GM12878 (cell line): ENCODE data around the gene REPIN1. TPM values are rescaled to one million over a fixed set of nuclear protein-coding genes. Genes with fewer than 3 reads are reported as not detected.

ENCODE experiments used
- ATAC-seq: fragments of 200-7000 bp; cut with Tn5 transposase; 3 replicates; pipeline ENCODE4 v1.9.1; 2020; ENCODE audit warnings: mild to moderate bottlenecking, moderate library complexity
- BruUV-seq: library from RNA; stranded (reverse); fragments of 400-500 nt; replicated peaks from 2 replicates; lab custom pipeline; 2021; lab: Mats Ljungman, UMichigan
- CTCF ChIA-PET: fragments of 300-600 bp; sonication (Branson Sonifier 250); formaldehyde crosslinking; extraction: SDS; loops from one replicate; lab custom pipeline; 2021; ENCODE audit warnings: inconsistent platforms; lab: Yijun Ruan, JAX
- POLR2A ChIA-PET: fragments of 350-600 bp; formaldehyde crosslinking; extraction: SDS; loops from one replicate; lab custom pipeline; 2021; ENCODE audit warnings: inconsistent platforms; lab: Charles Lee
- RAD21 ChIA-PET: fragments of 300-600 bp; sonication (Branson Sonifier 250); formaldehyde crosslinking; loops from one replicate; lab custom pipeline; 2023; ENCODE audit warnings: antibody characterized with exemption; ENCODE audit not compliant: unreplicated experiment; lab: Charles Lee
- SMC1A ChIA-PET: fragments of 300-600 bp; sonication (Branson Sonifier 250); formaldehyde crosslinking; loops from one replicate; lab custom pipeline; 2023; ENCODE audit not compliant: unreplicated experiment, uncharacterized antibody; lab: Charles Lee
- DNase-seq: peaks from one replicate; pipeline ENCODE4 v3.0.0-alpha.2; 2011; ENCODE audit warnings: low read depth, low spot score
- FAIRE-seq: peaks from 3 replicates; lab custom pipeline; 2011; peaks lifted over from hg19 to GRCh38; lab: Jason Lieb, UNC
- H2AFZ ChIP-seq: 2 replicates; pipeline ENCODE4 v1.6.0; 2011; ENCODE audit warnings: low read depth, low read length, control low read depth; ENCODE audit not compliant: control insufficient read depth
- H3K27ac ChIP-seq: 2 replicates; pipeline ENCODE4 v1.5.1; 2011; ENCODE audit warnings: control low read depth; ENCODE audit not compliant: control insufficient read depth, insufficient read depth
- H3K27me3 ChIP-seq, 2 experiments: replicated peaks in 1 of 2; 2 replicates each; pipeline versions ENCODE4 v1.6.0 to v1.6.1; 2011; ENCODE audit warnings: low read length in 1 of 2; ENCODE audit not compliant: control insufficient read depth in 2 of 2, insufficient read depth in 2 of 2
- H3K36me3 ChIP-seq, 2 experiments: 2 replicates each; pipeline ENCODE4 v1.5.1; 2011; ENCODE audit warnings: low read length in 1 of 2; ENCODE audit not compliant: control insufficient read depth in 2 of 2, insufficient read depth in 2 of 2
- H3K4me1 ChIP-seq: 2 replicates; pipeline ENCODE4 v1.6.1; 2011; ENCODE audit warnings: mild to moderate bottlenecking, low read length, moderate library complexity, mixed read lengths; ENCODE audit not compliant: control insufficient read depth, insufficient read depth
- H3K4me2 ChIP-seq: 2 replicates; pipeline ENCODE4 v1.6.0; 2011; ENCODE audit warnings: control low read depth; ENCODE audit not compliant: control insufficient read depth, insufficient read depth
- H3K4me3 ChIP-seq: fragments of 200-600 bp; sonication (generic); 2 replicates; pipeline ENCODE4 v1.5.1; 2016
- H3K79me2 ChIP-seq: 2 replicates; pipeline ENCODE4 v1.6.0; 2011; ENCODE audit warnings: low read length; ENCODE audit not compliant: control insufficient read depth, insufficient read depth
- H3K9ac ChIP-seq: 2 replicates; pipeline ENCODE4 v1.8.0; 2011; ENCODE audit warnings: low read length, control low read depth, mixed read lengths; ENCODE audit not compliant: control insufficient read depth, insufficient read depth
- H3K9me3 ChIP-seq: replicated peaks from 3 replicates; pipeline ENCODE4 v1.5.1; 2011; ENCODE audit warnings: mild to moderate bottlenecking, low read length; ENCODE audit not compliant: control insufficient read depth, insufficient read depth
- H4K20me1 ChIP-seq: 2 replicates; pipeline ENCODE4 v1.6.0; 2011; ENCODE audit not compliant: control insufficient read depth, insufficient read depth
- ASH2L ChIP-seq: fragments of 300-600, 200-600 bp; sonication (generic); IDR thresholded peaks from 2 replicates; pipeline ENCODE4 v1.6.1; 2017; ENCODE audit warnings: low read depth, mild to moderate bottlenecking, borderline replicate concordance
- BCL11A ChIP-seq: IDR thresholded peaks from 2 replicates; pipeline ENCODE4 v1.6.1; 2011; ENCODE audit warnings: low read depth, low read length
- BMI1 ChIP-seq: fragments of 450-650 bp; IDR thresholded peaks from 2 replicates; pipeline ENCODE4 v1.6.1; 2016; ENCODE audit warnings: mild to moderate bottlenecking, moderate library complexity, borderline replicate concordance
- ELK1 ChIP-seq: IDR thresholded peaks from 2 replicates; pipeline ENCODE4 v1.6.1; 2012; ENCODE audit warnings: low read depth, low read length, improper control_type of control experiment
- GATAD2B ChIP-seq: fragments of 450-650 bp; conservative IDR thresholded peaks from 2 replicates; pipeline ENCODE4 v1.6.1; 2017; ENCODE audit warnings: low read depth, mild to moderate bottlenecking, moderate library complexity
- HCFC1 ChIP-seq: fragments of 150-350 bp; IDR thresholded peaks from 2 replicates; pipeline ENCODE4 v1.6.1; 2014; ENCODE audit warnings: low read length
- IRF5 ChIP-seq: fragments of 450-650 bp; IDR thresholded peaks from 2 replicates; pipeline ENCODE4 v1.6.1; 2017; ENCODE audit warnings: borderline replicate concordance
- SIN3A ChIP-seq: IDR thresholded peaks from 2 replicates; pipeline ENCODE4 v1.6.1; 2012; ENCODE audit warnings: low read depth, low read length, improper control_type of control experiment
- TCF7 ChIP-seq: IDR thresholded peaks from 2 replicates; pipeline ENCODE4 v1.6.1; 2014; ENCODE audit warnings: antibody characterized with exemption, borderline replicate concordance
- whole genome bisulfite sequencing: methylation state at CpG from one replicate; pipeline ENCODE4 v1.1.6; 2016; ENCODE audit warnings: low lambda C conversion rate; ENCODE audit not compliant: insufficient replicate concordance, insufficient coverage; ENCODE audit errors: missing lambda C conversion rate; 5-methylcytosine and 5-hydroxymethylcytosine counted together
- in situ Hi-C: fragments of 300-500 bp; cut with MboI; formaldehyde crosslinking; loops from 9 replicates; pipeline ENCODE4 v1.14.3; 2018; ENCODE audit warnings: mixed read lengths
- intact Hi-C: fragments of 100-400 bp; cut with micrococcal nuclease; formaldehyde crosslinking; loops from one replicate; pipeline ENCODE4 v1.14.2; 2022; ENCODE audit not compliant: unreplicated experiment
- polyA plus RNA-seq, 11 experiments: library from polyadenylated mRNA; depleted of rRNA in 4 of 11; unstranded in 6 of 11; stranded (reverse) in 5 of 11; fragments of >200 nt; fragmentation: Nextera tagmentation in 4 of 11; fragmentation: Illumina TruSeq in 1 of 11; extraction: Ambion mirVana in 4 of 11; extraction: Trizol in 1 of 11; gene quantifications; 1 replicate in 1 of 11; 2 replicates in 10 of 11; pipeline versions ENCODE4 v1.2.1 to v1.2.3, GENCODE V29; 2011 to 2016; ENCODE audit warnings: inconsistent platforms in 2 of 11, missing spikeins in 2 of 11, low read depth in 1 of 11
- total RNA-seq, 4 experiments: library from RNA; depleted of rRNA in 3 of 4; stranded (reverse); fragments of >200 nt in 3 of 4; fragmentation: Illumina TruSeq in 1 of 4; extraction: Trizol in 1 of 4; gene quantifications; 2 replicates each; pipeline versions ENCODE4 v1.2.1 to v1.2.3, GENCODE V29; 2013 to 2021

The REPIN1 gene
- total and polyA plus RNA-seq, 10 of the 15 experiments (the other 5 are each of a cell fraction or from before 2014, with no cell fraction given), result 5.1 to 172 (median 76.9) TPM

GRCh38 chr7:150411606-150412005 lies 43.0 kb downstream of the REPIN1 start:
- FAIRE-seq (no peak), DNase-seq (no peak), ATAC-seq (no peak)
- no peaks in the 10 kb centered on the region for H3K79me2 ChIP-seq
- TF ChIP-seq ASH2L (no peak), GATAD2B (no peak), HCFC1 (no peak), BMI1 (no peak), ELK1 (no peak), SIN3A (no peak), TCF7 (no peak), BCL11A (no peak), IRF5 (no peak)
- H3K4me1 ChIP-seq, result peaks cover 20% of the 10 kb centered on the region
- RAD21 ChIA-PET, result no interaction called here
- CTCF ChIA-PET, result interaction anchor here (0.6 to 1.1 kb wide), 2 partner anchors 55 to 1062 kb away, joined by 3 read pairs; no protein-coding TSS in a partner anchor
- in situ Hi-C loops (loop anchor here (5.0 to 25.0 kb wide), 2 partner anchors 49 to 349 kb away; no protein-coding TSS in a partner anchor), intact Hi-C loops (no loop called here)
- no peaks in the 10 kb centered on the region for H3K27me3 ChIP-seq
- POLR2A ChIA-PET, result interaction anchor here (0.6 kb wide), 1 partner anchor 12 kb away, joined by 3 read pairs; no protein-coding TSS in a partner anchor
- H2AFZ ChIP-seq, result no peak overlapping the region
- H3K9ac ChIP-seq, result no peak overlapping the region
- peaks cover 0 to 2% of the 10 kb centered on the region in 2 experiments; a peak in 2 of 4 replicates for H3K36me3 ChIP-seq
- SMC1A ChIA-PET, result interaction anchor here (1.3 kb wide), 1 partner anchor 10 kb away, joined by 3 read pairs; no protein-coding TSS in a partner anchor
- H4K20me1 ChIP-seq, result no peaks in the 10 kb centered on the region
- no peak overlapping the region for H3K27ac ChIP-seq
- WGBS, result 78% methylated on average over 11 of the region's 11 CpGs
- no peak overlapping the region for H3K4me2 ChIP-seq
- no peak overlapping the region for H3K4me3 ChIP-seq
- no peaks in the 10 kb centered on the region for H3K9me3 ChIP-seq
- no TSS peak for BruUV-seq
